A673 (cell line): ENCODE results near the gene SKI.

Source experiments
- CTCF ChIP-seq: fragments of 300-800, 200-600 bp; sonication (generic); conservative IDR thresholded peaks from 2 replicates; pipeline ENCODE4 v1.5.1; 2017; ENCODE audit warnings: low read depth, mild to moderate bottlenecking, antibody characterized with exemption, low read length, moderate library complexity, mixed read lengths
- EZH2 ChIP-seq: fragments of 200-600 bp; sonication (generic); IDR thresholded peaks from 2 replicates; pipeline ENCODE4 v1.6.1; 2017; ENCODE audit warnings: borderline replicate concordance, low read depth, mild to moderate bottlenecking, mixed read lengths, antibody characterized with exemption, low read length; ENCODE audit not compliant: poor library complexity, severe bottlenecking

- TF ChIP-seq CTCF (no peak), EZH2 (no peak)
These were observed 46.9 kb downstream of the SKI start for GRCh38 chr1:2274929-2275475.
